Activated CD8-positive, alpha-beta memory T cell treated with anti-CD3 and anti-CD28 coated beads for 36 hours (primary cell): Measurements from ENCODE around the gene DNAJC7. TPM values are rescaled to one million over a fixed set of nuclear protein-coding genes. Genes with fewer than 3 reads are reported as not detected.

Source experiments
- CTCF ChIA-PET: fragments of 350-600 bp; sonication (Branson Sonifier 250); formaldehyde crosslinking; loops from one replicate; lab custom pipeline; 2021; ENCODE audit warnings: antibody characterized with exemption; lab: Charles Lee
- POLR2A ChIA-PET: fragments of 350-600 bp; sonication (Branson Sonifier 250); formaldehyde crosslinking; loops from one replicate; lab custom pipeline; 2021; ENCODE audit warnings: antibody characterized with exemption; lab: Charles Lee
- total RNA-seq, 2 experiments: library from RNA; stranded (reverse); gene quantifications; one replicate each; pipeline ENCODE4 v1.2.3, GENCODE V29; 2021

The DNAJC7 gene
- total RNA-seq, 2 experiments from 2014 or later, result 99.1 to 108 TPM

DNA sequence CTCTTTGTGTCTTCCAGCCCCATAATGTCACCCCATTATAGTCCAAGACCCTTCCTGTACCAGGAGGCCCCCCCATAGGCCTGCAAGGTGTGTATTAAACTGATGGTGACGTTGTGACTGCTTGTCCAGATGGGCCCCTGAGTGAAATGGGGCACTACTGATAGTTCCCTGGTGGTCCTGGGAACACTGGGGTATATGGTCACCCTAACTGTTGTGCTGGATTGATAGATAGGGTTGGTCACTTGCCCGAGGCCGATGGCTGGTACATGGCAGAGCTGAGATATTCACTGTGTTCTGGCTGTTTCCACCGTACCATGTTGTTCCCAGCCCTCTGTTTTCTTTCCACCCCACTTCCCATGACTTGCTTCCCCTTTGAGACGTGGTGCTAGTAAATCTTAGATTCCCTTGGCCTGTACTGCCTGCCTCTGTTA is 46.3 kb downstream of the DNAJC7 start:
- CTCF ChIA-PET, result no interaction called here
- POLR2A ChIA-PET, result no interaction called here

DNA sequence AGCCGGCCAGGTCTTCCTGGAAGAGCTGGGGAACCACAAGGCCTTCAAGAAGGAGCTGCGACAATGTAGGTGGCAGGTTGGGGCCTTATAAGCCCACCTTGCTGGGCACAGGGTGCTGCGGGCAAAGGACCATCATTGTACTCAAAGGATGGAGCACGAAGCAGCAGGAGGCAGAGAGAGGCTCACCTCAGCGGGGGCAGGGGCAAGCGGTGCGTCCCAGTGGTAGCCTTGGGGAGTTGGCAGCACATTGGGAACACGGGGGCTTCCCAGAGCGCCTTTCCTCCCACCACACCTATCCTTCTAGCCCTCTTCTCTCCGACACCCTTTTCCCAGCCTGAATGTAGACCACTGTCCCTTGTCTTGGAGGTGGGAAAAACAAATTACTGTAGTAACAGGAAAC is 48.6 kb downstream of the DNAJC7 start:
- POLR2A ChIA-PET, result no interaction called here
- CTCF ChIA-PET, result interaction anchor here (0.7 to 0.9 kb wide), 2 partner anchors 9 to 12 kb away, joined by 3 to 5 read pairs; no protein-coding TSS in a partner anchor

DNA sequence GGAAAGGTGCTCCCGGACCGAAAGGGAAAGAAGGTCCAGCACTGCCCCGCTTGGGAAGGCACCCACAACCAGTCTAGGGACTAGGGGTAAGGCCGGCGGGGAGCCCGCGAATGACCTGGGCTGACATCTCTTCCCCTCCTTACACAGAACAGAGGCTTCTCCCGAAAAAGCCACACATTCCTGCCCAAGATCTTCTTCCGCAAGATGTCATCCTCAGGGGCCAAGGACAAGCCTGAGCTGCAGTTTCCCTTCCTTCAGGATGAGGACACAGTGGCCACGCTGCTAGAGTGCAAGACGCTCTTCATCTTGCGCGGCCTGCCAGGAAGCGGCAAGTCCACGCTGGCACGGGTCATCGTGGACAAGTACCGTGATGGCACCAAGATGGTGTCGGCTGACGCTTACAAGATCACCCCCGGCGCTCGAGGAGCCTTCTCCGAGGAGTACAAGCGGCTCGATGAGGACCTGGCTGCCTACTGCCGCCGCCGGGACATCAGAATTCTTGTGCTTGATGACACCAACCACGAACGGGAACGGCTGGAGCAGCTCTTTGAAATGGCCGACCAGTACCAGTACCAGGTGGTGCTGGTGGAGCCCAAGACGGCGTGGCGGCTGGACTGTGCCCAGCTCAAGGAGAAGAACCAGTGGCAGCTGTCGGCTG is 49.2 kb downstream of the DNAJC7 start:
- CTCF ChIA-PET, result interaction anchor here (0.7 to 0.9 kb wide), 3 partner anchors 8 to 69 kb away, joined by 3 to 5 read pairs (median 3); no protein-coding TSS in a partner anchor
- POLR2A ChIA-PET, result interaction anchor here (0.6 to 1.9 kb wide), 3 partner anchors 12 to 50 kb away, joined by 3 to 12 read pairs (median 4); partner anchors contain the start of gene DNAJC7

DNA sequence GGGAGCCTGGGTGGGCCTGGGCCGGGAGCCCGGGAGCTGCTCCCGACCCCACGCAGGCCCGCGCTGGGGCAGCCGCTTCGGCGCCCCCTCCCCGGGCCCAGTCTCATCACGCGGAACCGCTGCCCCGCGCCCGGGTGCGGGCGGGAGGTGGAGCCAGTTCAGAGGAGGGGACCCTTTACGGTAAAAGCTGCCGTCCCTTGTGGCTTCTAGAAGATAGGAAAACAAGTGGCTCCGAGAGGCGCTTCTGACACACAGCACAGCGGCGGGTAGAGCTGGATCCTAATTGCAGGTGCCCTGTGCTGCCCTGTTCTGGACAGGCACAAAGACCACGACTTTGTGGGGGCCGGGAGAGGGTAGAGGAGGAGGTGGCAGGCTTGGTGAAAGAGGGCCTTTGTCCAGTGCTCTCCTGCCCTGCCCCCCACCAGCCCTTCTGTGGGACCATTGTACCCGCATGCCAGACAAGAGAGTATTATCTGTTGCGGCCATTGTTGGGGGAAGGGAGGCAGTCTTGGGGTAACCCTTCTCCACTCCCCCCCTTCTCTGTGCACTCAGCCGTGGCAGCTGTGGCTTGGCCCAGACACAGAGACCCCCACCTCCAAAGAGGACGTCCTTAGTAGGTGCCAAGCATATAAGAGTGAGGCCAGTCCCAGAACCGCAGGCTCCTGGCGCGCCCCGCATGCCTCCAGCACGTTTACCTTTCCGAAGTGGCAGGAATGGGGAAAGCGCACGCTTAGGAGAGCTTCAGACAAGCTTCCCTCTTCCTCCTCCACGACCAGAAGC is 49.9 kb downstream of the DNAJC7 start:
- ChIA-PET CTCF (interaction anchor here (0.7 to 2.5 kb wide), 3 partner anchors 37 to 70 kb away, joined by 3 to 6 read pairs (median 3); partner anchors contain the start of gene ODAD4), POLR2A (interaction anchor here (0.6 to 1.9 kb wide), 7 partner anchors 7 to 139 kb away, joined by 3 to 12 read pairs (median 4); partner anchors contain the start of gene DNAJC7)

DNA sequence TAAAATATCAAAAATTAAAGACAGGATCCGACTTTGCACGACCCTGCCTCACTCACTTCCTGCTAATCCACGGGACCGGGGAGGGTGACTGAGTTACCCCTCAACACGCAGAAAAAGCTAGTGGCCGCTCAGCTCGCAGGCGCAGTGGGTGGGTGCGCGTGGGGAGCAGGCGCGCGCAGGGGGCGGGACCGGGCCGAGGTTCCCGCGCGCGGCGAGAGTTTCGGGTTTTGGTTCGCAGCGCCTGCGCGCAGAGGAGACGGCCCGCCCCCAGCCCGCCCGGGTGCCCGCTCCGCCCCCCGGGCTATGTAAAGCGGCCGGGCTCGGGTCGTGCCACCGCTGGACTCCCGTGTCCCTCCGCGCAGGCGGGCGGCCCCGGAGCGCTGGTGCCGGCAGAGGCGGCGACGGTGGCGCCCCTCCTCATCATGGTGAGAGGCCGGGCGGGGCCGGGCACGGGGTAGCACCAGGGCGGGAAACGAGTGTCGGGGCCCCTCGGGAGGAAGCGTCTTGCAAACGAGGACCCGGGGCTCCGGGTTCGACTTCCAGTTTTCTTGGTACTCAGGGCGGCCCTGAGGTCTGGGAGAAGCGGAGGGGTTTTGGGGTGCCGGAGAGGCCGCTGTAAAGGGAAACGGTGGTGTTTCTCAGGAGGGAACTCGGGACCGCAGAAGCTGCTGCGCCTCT is 50.6 kb downstream of the DNAJC7 start, which contains the start of gene CNP:
CNP (plus strand) TSS at position 333 of the 678 bp plus-strand sequence; CDS start at position 423, 90 bp downstream.
- ChIA-PET POLR2A (interaction anchor here (0.6 to 1.9 kb wide), 13 partner anchors 8 to 374 kb away, joined by 3 to 12 read pairs (median 4); partner anchors contain the start of genes ACLY, DHX58, DNAJC7 and ODAD4), CTCF (interaction anchor here (0.5 to 3.6 kb wide), 9 partner anchors 9 to 273 kb away, joined by 3 to 16 read pairs (median 4); partner anchors contain the start of genes DNAJC7, NKIRAS2 and ODAD4)

DNA sequence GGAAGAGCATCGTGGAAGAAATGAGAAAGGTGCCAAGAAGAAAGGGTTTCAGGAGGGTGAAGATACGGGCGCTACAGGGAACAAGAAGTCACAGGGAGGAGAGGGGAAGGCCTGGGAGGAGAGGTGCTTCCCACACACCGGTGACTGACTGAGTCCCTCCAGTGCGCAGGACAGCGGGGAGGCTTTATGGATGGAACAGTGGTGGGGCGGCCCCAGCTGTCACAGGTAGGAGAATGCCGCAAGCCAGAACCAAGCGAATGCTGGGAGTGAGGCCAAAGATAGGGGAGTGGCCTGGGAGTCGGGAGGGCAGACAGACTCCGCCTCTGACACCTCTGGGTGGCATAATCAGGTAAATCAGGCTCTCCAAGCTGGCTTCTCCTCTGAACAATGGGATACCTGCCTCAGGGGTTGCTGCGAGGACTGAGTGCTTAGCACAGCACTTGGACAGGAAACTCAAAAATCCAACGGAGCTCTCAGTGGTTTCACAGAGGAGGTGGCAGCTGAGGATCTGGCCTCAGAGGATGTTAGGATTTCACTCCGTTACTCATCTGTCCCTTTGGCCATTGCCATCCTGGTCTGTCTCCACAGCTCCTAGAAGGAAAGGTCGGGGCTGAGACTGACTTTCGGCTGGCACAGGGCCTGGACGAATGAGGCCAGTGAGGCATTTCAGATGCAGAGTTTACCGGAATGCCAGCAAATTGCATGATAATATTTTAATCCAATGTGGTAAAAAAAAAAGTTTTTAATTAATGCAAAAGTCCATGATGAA is 51.4 kb downstream of the DNAJC7 start:
- ChIA-PET CTCF (interaction anchor here (0.5 to 3.6 kb wide), 11 partner anchors 8 to 272 kb away, joined by 3 to 16 read pairs (median 4); partner anchors contain the start of genes DNAJC7, NKIRAS2 and ODAD4), POLR2A (interaction anchor here (0.6 to 1.9 kb wide), 12 partner anchors 9 to 375 kb away, joined by 3 to 12 read pairs (median 4); partner anchors contain the start of genes ACLY, DHX58, DNAJC7 and ODAD4)

DNA sequence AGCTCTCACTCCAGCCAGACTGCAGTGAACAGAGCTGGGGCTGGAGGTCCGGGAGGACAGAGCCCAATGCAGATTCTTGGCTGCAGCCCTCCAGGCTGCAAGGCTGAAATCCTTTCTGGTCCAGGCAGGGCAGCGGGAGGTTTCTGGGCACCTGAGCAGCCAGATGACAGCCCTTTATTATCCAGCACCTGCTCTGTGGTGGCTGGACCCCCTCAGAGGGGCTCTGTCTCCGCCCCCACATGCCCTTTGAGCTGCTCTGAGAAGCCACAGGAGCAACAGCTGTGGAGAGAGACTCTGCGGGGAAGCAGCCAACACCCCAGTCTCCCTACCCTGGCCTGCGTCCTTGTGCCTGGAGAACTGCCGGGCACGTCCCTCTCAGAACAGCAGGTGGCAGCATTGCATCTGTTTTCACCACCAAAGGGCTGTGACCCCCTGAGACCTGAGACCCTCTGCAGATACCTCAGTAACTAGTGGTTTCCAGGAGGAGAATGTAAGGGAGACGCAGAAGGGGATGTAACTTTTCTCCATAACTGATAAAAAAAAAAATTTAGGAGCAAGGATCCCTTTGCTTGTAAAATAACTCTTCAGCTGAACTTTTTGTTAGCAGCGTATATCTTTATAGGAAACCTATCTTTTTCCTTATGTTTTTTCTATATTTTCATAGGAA is 54.3 kb downstream of the DNAJC7 start:
- ChIA-PET CTCF (interaction anchor here (0.6 to 3.6 kb wide), 14 partner anchors 21 to 152 kb away, joined by 3 to 16 read pairs (median 4); partner anchors contain the start of genes DNAJC7, KLHL11, NKIRAS2 and ODAD4), POLR2A (no interaction called here)

DNA sequence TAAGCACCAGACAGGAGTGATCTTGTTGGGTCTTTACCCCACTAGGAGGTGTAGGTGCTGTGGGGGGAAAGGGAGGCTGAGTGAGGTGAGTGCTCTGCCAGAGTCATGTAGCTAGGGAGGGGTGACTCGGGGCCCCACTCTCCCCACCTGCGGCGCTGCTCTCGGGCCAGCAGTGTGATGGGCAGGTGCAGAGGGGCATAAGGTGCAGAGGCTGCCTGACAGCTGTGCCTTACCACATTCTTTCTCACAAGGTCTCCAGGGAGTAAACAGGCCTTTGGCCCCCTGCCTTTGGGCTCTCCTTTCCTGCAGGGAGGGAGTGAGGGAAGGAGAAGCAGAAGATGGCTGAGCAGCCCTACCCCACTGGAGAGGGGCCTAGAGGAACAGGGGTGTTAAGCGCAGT is 55.1 kb downstream of the DNAJC7 start:
- POLR2A ChIA-PET, result no interaction called here
- CTCF ChIA-PET, result interaction anchor here (0.6 to 2.4 kb wide), 5 partner anchors 26 to 153 kb away, joined by 4 to 7 read pairs (median 4); partner anchors contain the start of genes KLHL11 and ODAD4

DNA sequence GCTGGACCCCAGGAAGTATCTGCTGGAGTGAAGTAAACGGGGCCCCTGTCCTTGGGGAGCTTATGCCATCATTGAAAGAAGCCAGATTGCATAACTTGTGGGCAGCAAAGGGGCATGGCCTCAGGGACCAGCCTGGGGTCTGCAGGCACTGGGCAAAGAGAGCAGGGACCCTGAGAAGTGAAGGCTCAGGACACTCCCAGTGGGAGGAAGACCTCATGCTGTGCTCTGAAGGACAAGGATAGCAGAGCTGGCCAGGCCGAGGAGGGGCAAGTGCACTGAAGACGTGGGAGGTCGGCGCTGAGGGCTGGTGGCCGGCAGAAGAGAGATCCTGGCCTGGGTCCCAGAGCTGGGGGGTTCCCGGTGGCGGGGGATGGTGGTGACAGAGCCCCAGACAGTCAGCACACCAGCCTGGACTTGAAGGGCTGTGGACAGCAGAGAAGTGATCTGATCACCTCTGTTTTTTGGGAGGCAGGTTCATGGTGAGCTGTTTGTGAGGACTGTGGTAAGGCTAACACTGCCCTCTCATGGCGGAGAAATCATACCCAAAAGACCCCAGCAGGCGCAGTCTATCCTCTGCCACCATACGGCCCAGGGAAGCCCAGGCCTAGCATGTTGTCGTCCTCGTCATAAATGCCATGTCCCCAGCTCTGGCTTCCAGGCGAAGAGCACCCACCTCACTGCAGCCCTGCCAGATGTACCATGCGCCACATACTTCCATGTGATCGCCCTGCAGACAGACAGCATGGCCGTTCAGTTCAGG is 57.7 kb downstream of the DNAJC7 start:
- ChIA-PET POLR2A (no interaction called here), CTCF (interaction anchor here (0.6 to 1.0 kb wide), 3 partner anchors 9 to 163 kb away, joined by 3 to 4 read pairs (median 3); no protein-coding TSS in a partner anchor)

DNA sequence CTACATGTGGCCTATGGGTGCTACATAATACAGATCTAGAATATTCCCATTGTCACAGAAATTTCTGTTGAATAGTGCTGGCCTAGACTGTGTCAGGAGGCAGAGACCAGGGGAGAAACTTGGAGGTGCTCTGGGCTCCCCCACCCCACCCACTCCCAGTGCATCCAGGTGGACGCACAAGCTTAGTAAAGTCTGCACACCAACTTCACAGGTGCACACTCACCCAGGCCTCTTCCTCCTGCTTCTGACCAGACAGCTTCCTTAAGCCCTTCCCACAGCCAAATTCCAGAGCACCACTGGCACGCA is 58.3 kb downstream of the DNAJC7 start:
- ChIA-PET POLR2A (no interaction called here), CTCF (interaction anchor here (0.5 to 0.6 kb wide), 2 partner anchors 159 to 162 kb away, joined by 3 to 4 read pairs; no protein-coding TSS in a partner anchor)

DNA sequence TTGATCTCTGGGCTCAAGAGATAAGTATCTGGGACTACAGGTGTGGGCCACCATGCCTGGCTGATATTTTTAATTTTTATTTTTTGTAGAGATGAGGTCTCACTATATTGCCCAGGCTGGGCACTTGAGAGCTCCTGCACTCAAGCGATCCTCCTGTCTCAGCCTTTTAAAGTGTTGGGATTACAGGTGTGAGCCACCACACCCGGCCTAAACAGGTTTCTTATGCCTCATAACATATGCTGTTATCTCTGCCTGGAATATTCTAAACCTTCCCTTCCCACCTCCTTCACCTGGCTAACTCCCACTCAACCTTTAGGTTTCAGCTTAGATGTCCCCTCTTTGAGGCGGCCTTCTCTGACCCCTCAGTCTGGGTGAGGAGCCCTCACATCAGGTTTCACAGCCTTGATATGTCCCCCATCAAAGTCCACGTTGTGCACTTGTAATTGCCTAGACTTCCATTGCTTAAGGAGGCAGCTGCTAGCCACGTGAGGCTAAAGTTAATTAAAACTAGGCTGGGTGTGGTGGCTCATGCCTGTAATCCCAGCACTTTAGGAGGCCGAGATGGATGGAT is 59.3 kb downstream of the DNAJC7 start:
- CTCF ChIA-PET, result interaction anchor here (1.1 to 1.8 kb wide), 2 partner anchors 8 to 12 kb away, joined by 3 to 5 read pairs; no protein-coding TSS in a partner anchor

DNA sequence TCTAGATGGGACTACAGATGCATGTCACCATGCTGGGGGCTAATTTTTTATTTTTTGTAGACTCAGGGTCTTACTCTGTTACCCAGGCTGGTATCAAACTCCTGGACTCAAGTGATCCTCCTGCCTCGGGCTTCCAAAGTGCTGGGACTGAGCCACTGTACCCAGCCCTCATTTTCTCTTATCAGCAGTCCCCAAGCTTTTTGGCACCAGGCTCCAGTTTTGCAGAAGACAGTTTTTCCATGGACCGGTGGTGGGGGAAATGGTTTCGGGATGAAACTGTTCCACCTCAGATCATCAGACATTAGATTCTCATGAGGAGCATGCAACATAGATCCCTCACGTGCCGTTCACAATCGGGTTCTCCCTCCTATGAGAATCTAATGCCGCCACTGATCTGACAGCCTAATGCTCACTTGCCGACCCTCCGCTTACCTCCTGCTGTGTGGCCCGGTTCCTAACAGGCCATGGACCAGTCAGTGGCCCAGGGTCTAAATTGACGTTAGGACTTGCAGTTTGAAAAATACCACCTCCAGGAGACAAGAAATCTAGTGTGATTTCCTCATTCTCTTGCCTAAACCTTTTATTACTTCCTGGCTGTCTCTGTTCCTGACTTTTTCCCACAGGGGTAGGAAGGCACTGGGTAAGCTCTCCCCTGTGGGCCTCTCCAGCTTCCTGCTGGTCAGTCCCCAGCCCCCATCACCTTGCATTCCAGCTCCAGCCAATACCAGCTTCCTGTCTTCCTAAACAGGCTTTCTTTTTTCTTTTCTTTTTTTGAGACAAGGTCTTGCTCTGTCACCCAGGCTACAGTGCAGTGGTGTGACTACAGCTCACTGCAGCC is 60.0 kb downstream of the DNAJC7 start:
- CTCF ChIA-PET, result interaction anchor here (1.1 to 1.8 kb wide), 2 partner anchors 9 to 11 kb away, joined by 3 to 5 read pairs; no protein-coding TSS in a partner anchor

More for the DNA sequence above, 59.3 kb downstream of the DNAJC7 start:
- POLR2A ChIA-PET, result no interaction called here

DNA sequence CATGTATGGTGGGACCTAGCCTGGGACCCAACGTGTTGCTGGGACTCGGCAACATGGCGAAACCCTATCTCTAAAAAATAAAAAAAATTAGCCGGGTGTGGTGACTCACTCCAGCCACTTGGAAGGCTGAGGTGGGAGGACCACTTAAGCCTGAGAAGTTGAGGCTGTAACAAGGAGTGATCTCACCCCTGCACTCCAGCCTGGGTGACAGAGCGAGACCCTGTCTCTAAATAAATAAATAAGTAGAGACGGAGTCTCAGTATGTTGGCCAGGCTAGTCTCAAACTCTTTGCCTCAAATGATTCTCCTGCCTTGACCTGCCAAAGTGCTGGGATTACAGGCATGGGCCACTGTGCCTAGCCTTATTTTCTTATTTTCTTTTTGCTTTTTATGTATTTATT is 60.7 kb downstream of the DNAJC7 start:
- ChIA-PET CTCF (interaction anchor here (1.8 kb wide), 1 partner anchor 11 kb away, joined by 5 read pairs; no protein-coding TSS in a partner anchor), POLR2A (no interaction called here)

More for the DNA sequence above, 60.0 kb downstream of the DNAJC7 start:
- POLR2A ChIA-PET, result no interaction called here

DNA sequence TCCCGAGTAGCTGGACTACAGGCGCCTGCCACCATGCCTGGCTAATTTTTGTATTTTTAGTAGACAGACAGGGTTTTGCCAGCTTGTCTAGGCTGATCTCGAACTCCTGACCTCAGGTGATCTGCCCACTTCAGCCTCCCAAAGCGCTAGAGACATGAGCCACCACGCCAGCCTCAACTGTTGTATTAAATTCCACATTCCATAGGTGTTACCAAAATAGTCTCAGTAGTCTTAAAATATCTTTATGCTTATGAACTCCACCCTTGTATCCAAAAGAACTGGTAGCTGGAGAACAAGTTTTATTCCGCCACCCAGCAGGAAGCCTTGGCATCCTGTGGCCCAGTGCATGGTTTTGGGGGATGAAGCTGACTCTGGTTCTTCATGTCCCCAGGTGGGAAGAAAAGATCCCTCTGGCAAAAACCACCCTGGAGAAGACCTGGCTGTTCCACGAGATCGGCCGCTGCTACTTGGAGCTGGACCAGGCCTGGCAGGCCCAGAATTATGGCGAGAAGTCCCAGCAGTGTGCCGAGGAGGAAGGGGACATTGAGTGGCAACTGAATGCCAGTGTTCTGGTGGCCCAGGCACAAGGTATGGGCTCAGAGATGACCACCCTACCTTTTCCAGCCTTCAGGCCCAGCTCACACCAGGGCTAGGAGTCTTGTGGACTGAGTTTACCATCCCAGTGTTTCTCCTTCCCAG is 68.3 kb downstream of the DNAJC7 start:
- POLR2A ChIA-PET, result interaction anchor here (0.7 kb wide), 1 partner anchor 21 kb away, joined by 8 read pairs; no protein-coding TSS in a partner anchor
- CTCF ChIA-PET, result no interaction called here

DNA sequence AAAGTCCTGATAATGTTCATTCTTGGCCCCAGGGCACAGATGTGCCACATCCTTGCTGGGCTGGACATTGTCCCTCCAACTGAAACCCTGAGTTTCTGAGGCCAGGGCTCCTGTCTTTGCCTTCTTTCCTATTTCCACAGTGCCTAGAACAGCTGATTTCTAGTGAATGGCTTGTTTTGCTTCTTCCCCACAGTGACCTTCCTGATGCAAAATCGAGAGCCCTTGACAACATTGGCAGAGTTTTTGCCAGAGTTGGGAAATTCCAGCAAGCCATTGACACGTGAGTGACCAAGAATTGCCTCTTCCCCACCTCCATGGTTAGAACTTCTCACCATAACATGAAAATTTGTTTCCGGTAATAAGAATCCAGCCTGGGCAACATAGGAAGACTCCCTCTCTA is 72.3 kb downstream of the DNAJC7 start:
- POLR2A ChIA-PET, result no interaction called here
- CTCF ChIA-PET, result no interaction called here
